CD4-positive, alpha-beta T cell (primary cell): Measurements from ENCODE around the gene FAM120B. TPM values are rescaled to one million over a fixed set of nuclear protein-coding genes. Genes with fewer than 3 reads are reported as not detected.

Source experiments
- ATAC-seq: fragments of 200-7000 bp; cut with Tn5 transposase; one replicate; pipeline ENCODE4 v1.10.0; 2022; ENCODE audit warnings: mild to moderate bottlenecking; ENCODE audit not compliant: poor library complexity
- CTCF ChIA-PET: fragments of 350-600 bp; sonication (Branson Sonifier 250); formaldehyde crosslinking; loops from one replicate; lab custom pipeline; 2021; ENCODE audit warnings: antibody characterized with exemption, inconsistent platforms; lab: Charles Lee
- POLR2A ChIA-PET: fragments of 350-600 bp; sonication (Branson Sonifier 250); formaldehyde crosslinking; loops from one replicate; lab custom pipeline; 2021; ENCODE audit warnings: antibody characterized with exemption, inconsistent platforms; lab: Charles Lee
- DNase-seq, 14 experiments: peaks; one replicate each; pipeline ENCODE4 v3.0.0-alpha.2; 2013 to 2020; ENCODE audit warnings: mixed read lengths in 2 of 14
- H3K27ac ChIP-seq, 2 donors: one replicate each; pipeline versions ENCODE4 v1.5.1 to v1.7.0; 2013; ENCODE audit warnings: low read length in 2 of 2, low read depth in 1 of 2, mild to moderate bottlenecking in 1 of 2
- H3K27me3 ChIP-seq, 2 experiments: 1 replicate in 1 of 2; 2 replicates in 1 of 2; pipeline versions ENCODE4 v1.6.1 to v1.7.0; 2013; ENCODE audit warnings: low read length in 2 of 2, control low read depth in 1 of 2, mild to moderate bottlenecking in 1 of 2, moderate library complexity in 1 of 2; ENCODE audit not compliant: insufficient read depth in 2 of 2, control insufficient read depth in 1 of 2
- H3K36me3 ChIP-seq: one replicate; pipeline ENCODE4 v1.6.1; 2013; ENCODE audit warnings: low read length, control low read depth; ENCODE audit not compliant: insufficient read depth
- H3K4me1 ChIP-seq: one replicate; pipeline ENCODE4 v1.6.1; 2013; ENCODE audit warnings: low read length, control low read depth; ENCODE audit not compliant: insufficient read depth
- H3K4me3 ChIP-seq: one replicate; pipeline ENCODE4 v1.5.1; 2013; ENCODE audit warnings: mild to moderate bottlenecking, low read length, moderate library complexity
- H3K9me3 ChIP-seq, 2 experiments: 1 replicate in 1 of 2; 2 replicates in 1 of 2; pipeline versions ENCODE4 v1.6.1 to v1.7.0; 2013; ENCODE audit warnings: low read length in 2 of 2, mild to moderate bottlenecking in 2 of 2, control low read depth in 1 of 2, moderate library complexity in 1 of 2; ENCODE audit not compliant: control insufficient read depth in 1 of 2, insufficient read depth in 1 of 2
- H3K27ac Mint-ChIP-seq: one replicate; pipeline ENCODE4 v1.8.0; 2020; ENCODE audit warnings: mixed read lengths
- H3K27me3 Mint-ChIP-seq: one replicate; pipeline ENCODE4 v1.8.0; 2021; ENCODE audit warnings: mixed read lengths
- H3K36me3 Mint-ChIP-seq: one replicate; pipeline ENCODE4 v1.8.0; 2021; ENCODE audit warnings: low read depth, mixed read lengths
- H3K4me1 Mint-ChIP-seq: one replicate; pipeline ENCODE4 v1.8.0; 2021; ENCODE audit warnings: low read depth, mixed read lengths
- H3K4me3 Mint-ChIP-seq: one replicate; pipeline ENCODE4 v1.8.0; 2020; ENCODE audit warnings: mild to moderate bottlenecking, mixed read lengths
- H3K9me3 Mint-ChIP-seq: one replicate; pipeline ENCODE4 v1.8.0; 2020; ENCODE audit warnings: mixed read lengths
- intact Hi-C, 2 experiments: fragments of 100-400 bp; cut with DNase I in 1 of 2; cut with micrococcal nuclease in 1 of 2; formaldehyde crosslinking; loops; one replicate each; pipeline versions ENCODE4 v1.15.1 to v1.9.0; 2023 to 2025; cut with DNase I, micrococcal nuclease
- total RNA-seq, 174 experiments: library from RNA in 2 of 174; stranded (reverse) in 2 of 174; gene quantifications; one replicate each; pipeline ENCODE4 v1.2.3 and lab custom pipeline; 2021 to 2026
- TF ChIP-seq, protein P1 (sequence below): fragments of 200-600 bp; IDR thresholded peaks from one replicate; pipeline ENCODE4 v1.8.0; 2022; ENCODE audit warnings: antibody characterized with exemption, mild to moderate bottlenecking

FAM120B gene
- total RNA-seq, 2 experiments from 2014 or later = 24.1 to 26.7 TPM

DNA sequence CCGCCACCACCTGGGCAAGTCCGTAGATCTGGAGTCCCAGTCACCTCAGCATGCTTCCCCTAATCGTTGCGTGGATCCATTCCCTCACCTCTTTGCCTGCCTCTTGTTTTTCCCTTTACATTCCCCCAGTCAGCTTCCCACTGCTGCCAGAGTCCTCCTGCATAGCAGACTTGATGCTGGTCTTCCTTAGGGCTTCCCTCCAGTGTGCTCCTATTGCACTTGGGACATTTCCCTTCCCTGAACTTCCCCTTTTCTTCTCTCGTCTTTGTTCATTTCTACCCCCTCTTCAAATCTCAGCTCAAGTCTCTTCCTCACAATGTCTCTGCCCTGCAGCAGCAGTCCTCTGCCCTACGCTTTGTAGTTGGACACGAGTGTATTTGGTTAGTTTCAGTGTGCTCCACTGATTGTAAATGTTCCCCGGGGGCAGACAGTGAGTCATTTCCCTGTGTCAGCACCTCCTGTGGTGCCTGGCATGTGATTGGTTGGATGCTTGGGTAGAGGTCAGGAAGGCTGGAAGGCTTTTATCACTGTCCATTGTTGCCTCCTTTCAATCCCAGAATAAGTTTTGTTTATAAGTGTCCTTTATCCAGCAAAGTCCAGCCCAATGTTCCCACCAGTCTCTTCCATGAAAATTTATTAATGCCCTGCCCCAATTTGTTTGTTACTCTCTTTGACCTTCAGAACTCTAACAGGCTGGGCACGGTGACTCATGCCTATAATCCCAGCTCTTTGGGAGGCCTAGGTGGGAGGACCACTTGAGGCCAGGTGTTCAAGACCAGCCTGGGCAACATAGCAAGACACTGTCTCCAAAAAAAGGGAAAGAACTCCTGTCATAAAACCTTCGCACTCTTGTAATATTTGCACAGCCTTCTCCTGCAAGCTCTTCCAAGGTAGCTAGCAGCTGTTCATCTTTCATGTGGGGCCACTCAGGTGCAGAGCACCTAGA lies 38.3 kb downstream of the FAM120B start:
- ATAC-seq = no peak
- no peaks in the 10 kb centered on the region for H3K9me3 Mint-ChIP-seq
- TF ChIP-seq, protein P1, sequence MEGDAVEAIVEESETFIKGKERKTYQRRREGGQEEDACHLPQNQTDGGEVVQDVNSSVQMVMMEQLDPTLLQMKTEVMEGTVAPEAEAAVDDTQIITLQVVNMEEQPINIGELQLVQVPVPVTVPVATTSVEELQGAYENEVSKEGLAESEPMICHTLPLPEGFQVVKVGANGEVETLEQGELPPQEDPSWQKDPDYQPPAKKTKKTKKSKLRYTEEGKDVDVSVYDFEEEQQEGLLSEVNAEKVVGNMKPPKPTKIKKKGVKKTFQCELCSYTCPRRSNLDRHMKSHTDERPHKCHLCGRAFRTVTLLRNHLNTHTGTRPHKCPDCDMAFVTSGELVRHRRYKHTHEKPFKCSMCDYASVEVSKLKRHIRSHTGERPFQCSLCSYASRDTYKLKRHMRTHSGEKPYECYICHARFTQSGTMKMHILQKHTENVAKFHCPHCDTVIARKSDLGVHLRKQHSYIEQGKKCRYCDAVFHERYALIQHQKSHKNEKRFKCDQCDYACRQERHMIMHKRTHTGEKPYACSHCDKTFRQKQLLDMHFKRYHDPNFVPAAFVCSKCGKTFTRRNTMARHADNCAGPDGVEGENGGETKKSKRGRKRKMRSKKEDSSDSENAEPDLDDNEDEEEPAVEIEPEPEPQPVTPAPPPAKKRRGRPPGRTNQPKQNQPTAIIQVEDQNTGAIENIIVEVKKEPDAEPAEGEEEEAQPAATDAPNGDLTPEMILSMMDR = no peak
- Histone ChIP-seq H3K36me3 (peaks cover 53% of the 10 kb centered on the region), H3K27me3 (no peaks in the 10 kb centered on the region), H3K4me1 (peaks cover 2% of the 10 kb centered on the region), H3K4me3 (no peak overlapping the region), H3K9me3 (no peaks in the 10 kb centered on the region), H3K27ac (no peak overlapping the region)
- POLR2A ChIA-PET = no interaction called here
- intact Hi-C loops = no loop called here
- H3K36me3 Mint-ChIP-seq = peaks cover 79% of the 10 kb centered on the region
- no peaks in the 10 kb centered on the region for H3K27me3 Mint-ChIP-seq
- H3K27ac Mint-ChIP-seq = peak overlapping the region; percentile 18
- H3K4me3 Mint-ChIP-seq = no peak overlapping the region
- no peak for DNase-seq
- CTCF ChIA-PET = no interaction called here
- H3K4me1 Mint-ChIP-seq = peaks cover 39% of the 10 kb centered on the region

DNA sequence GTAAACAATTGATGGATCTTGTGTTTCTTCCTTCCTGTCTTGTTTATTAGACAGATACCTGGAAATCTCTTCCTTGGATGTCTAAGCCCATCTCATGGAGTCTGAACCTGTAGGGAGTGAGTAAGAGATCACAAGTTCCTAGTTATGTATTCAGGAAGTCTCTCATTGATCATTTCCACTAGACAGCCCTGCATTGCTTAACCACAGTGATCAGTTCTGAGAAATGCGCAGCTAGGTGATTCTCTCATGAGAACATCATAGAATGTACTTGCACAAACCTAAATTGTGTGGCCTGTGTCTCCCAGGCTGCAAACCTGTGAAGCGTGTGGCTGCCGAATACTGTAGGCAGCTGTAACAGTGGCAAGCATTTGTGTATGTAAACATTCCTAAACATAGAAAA lies 39.1 kb downstream of the FAM120B start:
- intact Hi-C loops = no loop called here
- no peak for DNase-seq
- peaks cover 59% of the 10 kb centered on the region for H3K36me3 ChIP-seq

DNA sequence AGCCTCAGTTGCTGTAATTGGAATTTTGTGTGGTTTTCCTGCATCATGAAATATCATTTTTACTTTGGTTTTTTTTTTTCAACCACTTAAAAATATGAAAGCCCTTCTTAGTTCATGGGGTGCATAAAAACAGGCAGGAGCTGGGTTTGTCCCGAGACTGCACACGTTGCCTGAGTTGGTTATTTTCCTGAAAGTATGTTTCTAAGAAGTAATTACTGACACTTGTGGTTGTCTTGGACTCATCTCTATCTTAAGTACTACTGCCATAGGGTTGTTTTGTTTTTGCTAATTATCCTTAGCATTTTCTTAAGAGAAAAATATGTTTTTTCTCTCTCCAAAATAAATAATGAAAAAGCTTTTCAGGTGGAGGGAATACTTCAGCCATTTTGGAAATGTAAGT lies 40.1 kb downstream of the FAM120B start:
- TF ChIP-seq, protein P1 = no peak
- CTCF ChIA-PET = no interaction called here
- Mint-ChIP-seq H3K27me3 (no peaks in the 10 kb centered on the region), H3K27ac (no peak overlapping the region), H3K4me3 (no peak overlapping the region), H3K9me3 (peaks cover 5% of the 10 kb centered on the region), H3K36me3 (peaks cover 86% of the 10 kb centered on the region), H3K4me1 (peaks cover 30% of the 10 kb centered on the region)
- H3K36me3 ChIP-seq = peaks cover 57% of the 10 kb centered on the region
- intact Hi-C loops = no loop called here
- H3K4me1 ChIP-seq = peaks cover 2% of the 10 kb centered on the region
- H3K27ac ChIP-seq = no peak overlapping the region
- no peak overlapping the region for H3K4me3 ChIP-seq
- ATAC-seq (no peak), DNase-seq (no peak)
- no peaks in the 10 kb centered on the region for H3K9me3 ChIP-seq
- POLR2A ChIA-PET = no interaction called here
- no peaks in the 10 kb centered on the region for H3K27me3 ChIP-seq

More for the DNA sequence above, 39.1 kb downstream of the FAM120B start:
- no peak for ATAC-seq
- Histone ChIP-seq H3K4me3 (no peak overlapping the region), H3K9me3 (no peaks in the 10 kb centered on the region), H3K27me3 (no peaks in the 10 kb centered on the region), H3K4me1 (peaks cover 2% of the 10 kb centered on the region), H3K27ac (no peak overlapping the region)
- Mint-ChIP-seq H3K27me3 (no peaks in the 10 kb centered on the region), H3K4me1 (peaks cover 31% of the 10 kb centered on the region), H3K27ac (peak overlapping the region; percentile 18), H3K36me3 (peaks cover 79% of the 10 kb centered on the region), H3K9me3 (no peaks in the 10 kb centered on the region), H3K4me3 (no peak overlapping the region)
- TF ChIP-seq, protein P1 = no peak
- ChIA-PET CTCF (no interaction called here), POLR2A (no interaction called here)
